ENCODE results near the gene AADACL2.
"Not testable (repeated sequence)": the region's sequence is repeated elsewhere in the genome, so short reads cannot be mapped to it uniquely, and the experiment has no call there.

AADACL2 gene

DNA sequence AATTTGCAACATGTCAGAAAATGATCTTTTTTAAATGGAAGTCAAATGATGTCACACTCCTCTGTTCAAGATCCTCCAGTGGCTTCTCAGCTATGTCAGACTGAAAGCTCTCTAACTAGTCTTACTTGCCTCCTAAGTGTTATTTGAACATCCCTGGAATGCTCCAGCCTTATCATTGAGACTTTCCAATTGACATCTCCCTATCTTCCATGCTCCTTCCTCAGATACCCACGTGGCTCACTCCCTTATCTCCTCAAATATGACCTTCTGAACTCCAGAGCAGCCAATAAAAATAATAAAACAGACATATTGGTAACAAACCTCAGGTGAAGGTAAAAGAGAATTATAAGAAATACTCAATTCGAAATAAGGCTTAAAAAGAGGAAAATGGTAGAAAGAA is 54.7 kb downstream of the AADACL2 start:
- no peak overlapping the region for H3K27ac ChIP-seq

GRCh38 chr3:151789853-151790463 is 56.2 kb downstream of the AADACL2 start:
- TF ChIP-seq ZFX (IDR thresholded peaks at IDR 0.05) (no peak), CTCF (conservative IDR thresholded peaks at IDR 0.05) (no peak)
- no peak overlapping the region for H3K27ac ChIP-seq

More for the DNA sequence above, 54.7 kb downstream of the AADACL2 start:
- TF ChIP-seq CTCF (conservative IDR thresholded peaks at IDR 0.05) = no peak
- no peak for TF ChIP-seq ZFX (IDR thresholded peaks at IDR 0.05)

DNA sequence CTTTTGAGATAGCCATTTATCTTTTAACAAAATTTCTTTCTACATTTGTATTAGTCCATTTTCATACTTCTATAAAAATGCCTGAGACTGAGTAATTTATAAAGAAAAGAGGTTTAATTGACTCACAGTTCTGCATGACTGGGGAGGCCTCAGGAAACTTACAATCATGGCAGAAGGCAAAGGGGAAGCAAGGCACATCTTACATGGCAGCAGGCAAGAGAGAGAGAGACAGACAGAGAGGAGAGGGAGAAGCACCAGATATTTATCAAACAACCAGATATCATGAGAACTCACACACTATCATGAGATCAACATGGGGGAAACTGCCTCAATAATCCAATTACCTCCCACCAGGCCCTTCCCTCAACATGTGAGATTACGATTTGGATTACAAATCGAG is 57.0 kb downstream of the AADACL2 start:
- H3K27ac ChIP-seq = not testable (repeated sequence)

DNA sequence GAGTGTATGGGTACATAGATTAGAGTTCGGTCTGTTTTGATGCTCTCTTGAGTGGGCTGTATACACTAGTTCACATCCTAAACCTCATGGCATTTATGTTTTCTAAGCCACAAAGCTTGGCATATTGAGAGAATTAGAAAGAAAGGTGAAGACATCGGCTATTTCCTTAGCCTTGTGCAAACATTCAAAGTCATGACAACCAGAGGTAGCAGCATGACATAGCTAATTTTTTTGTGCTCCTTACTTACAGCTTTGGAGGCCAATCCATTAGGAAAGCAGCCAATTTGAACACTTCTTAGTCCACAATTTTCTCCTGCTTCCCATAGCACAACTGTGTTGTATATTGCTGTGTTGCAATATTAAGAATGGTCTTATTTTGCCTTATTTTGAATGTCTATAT is 58.7 kb downstream of the AADACL2 start:
- H3K27ac ChIP-seq = no peak overlapping the region
- no peak for TF ChIP-seq CTCF (conservative IDR thresholded peaks at IDR 0.05)
- TF ChIP-seq ZFX (IDR thresholded peaks at IDR 0.05) = no peak

GRCh38 chr3:151793636-151794035 is 59.9 kb downstream of the AADACL2 start:
- no peak overlapping the region for H3K27ac ChIP-seq
- TF ChIP-seq CTCF (conservative IDR thresholded peaks at IDR 0.05) (no peak), ZFX (IDR thresholded peaks at IDR 0.05) (no peak)

- TF ChIP-seq CTCF (conservative IDR thresholded peaks at IDR 0.05) (no peak), ZFX (IDR thresholded peaks at IDR 0.05) (no peak)
- H3K27ac ChIP-seq = no peak overlapping the region
Measured at GRCh38 chr3:151794080-151794479, 60.4 kb downstream of the AADACL2 start.

DNA sequence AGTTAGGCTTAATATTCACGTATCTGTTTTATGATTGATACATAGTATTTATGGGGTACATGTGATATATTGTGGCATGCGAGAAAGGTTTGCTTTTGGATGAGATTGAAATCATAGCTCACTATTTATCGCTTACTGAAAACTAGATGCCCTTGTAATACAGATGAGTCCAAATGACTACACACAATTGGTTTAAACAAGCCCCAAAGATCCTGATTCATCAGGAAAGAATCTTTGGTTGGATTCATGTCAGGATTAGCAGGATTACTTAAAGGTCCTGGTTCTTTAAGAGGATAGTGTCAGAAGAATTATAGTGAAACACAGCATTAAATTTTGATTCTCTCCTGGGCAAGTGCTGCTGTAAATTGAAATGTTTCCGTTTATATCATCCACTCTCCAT is 61.5 kb downstream of the AADACL2 start:
- H3K27ac ChIP-seq = peak overlapping the region; percentile 52
- TF ChIP-seq CTCF (conservative IDR thresholded peaks at IDR 0.05) (no peak), ZFX (IDR thresholded peaks at IDR 0.05) (no peak)

- no peak for TF ChIP-seq CTCF (conservative IDR thresholded peaks at IDR 0.05)
- no peak for TF ChIP-seq ZFX (IDR thresholded peaks at IDR 0.05)
- no peak overlapping the region for H3K27ac ChIP-seq
Measured at GRCh38 chr3:151796105-151796680, 62.5 kb downstream of the AADACL2 start.

Measured in C4-2B (cell line).